Measurements from ENCODE around the gene C11orf86. TPM values are rescaled to one million over a fixed set of nuclear protein-coding genes. Genes with fewer than 3 reads are reported as not detected.

The C11orf86 gene
- total RNA-seq, 1 donor from 2014 or later, result not detected

DNA sequence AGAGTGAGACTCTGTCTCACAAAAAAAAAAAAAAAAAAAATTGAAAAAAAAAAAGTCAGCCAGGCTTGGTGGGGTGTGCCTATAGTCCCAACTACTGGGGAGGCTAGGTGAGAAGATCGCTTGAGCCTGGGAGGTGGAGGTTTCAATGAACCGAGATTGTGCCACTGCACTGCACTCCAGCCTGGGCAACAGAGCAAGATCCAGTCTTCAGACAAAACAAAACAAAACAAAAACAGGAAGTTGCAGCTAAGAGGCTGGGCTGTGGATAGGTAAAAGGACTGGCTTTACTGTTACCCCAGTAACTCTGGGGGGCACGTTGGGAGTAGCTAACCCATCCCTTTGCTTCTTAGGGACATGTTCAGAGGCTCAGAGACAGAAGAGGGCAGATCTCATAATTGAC lies 10.6 kb upstream of the C11orf86 start:
- H3K36me3 ChIP-seq, result no peaks in the 10 kb centered on the region
- H3K27me3 ChIP-seq, result no peaks in the 10 kb centered on the region
- H3K27ac ChIP-seq, result no peak overlapping the region
- no peak for TF ChIP-seq POLR2AphosphoS5 (IDR thresholded peaks at IDR 0.05; ENCODE audit: insufficient read depth in 1 of 2, low read depth in 1 of 2)
- TF ChIP-seq, protein P1, sequence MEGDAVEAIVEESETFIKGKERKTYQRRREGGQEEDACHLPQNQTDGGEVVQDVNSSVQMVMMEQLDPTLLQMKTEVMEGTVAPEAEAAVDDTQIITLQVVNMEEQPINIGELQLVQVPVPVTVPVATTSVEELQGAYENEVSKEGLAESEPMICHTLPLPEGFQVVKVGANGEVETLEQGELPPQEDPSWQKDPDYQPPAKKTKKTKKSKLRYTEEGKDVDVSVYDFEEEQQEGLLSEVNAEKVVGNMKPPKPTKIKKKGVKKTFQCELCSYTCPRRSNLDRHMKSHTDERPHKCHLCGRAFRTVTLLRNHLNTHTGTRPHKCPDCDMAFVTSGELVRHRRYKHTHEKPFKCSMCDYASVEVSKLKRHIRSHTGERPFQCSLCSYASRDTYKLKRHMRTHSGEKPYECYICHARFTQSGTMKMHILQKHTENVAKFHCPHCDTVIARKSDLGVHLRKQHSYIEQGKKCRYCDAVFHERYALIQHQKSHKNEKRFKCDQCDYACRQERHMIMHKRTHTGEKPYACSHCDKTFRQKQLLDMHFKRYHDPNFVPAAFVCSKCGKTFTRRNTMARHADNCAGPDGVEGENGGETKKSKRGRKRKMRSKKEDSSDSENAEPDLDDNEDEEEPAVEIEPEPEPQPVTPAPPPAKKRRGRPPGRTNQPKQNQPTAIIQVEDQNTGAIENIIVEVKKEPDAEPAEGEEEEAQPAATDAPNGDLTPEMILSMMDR (IDR thresholded peaks at IDR 0.05), result no peak
- no peak for TF ChIP-seq POLR2A (IDR thresholded peaks at IDR 0.05)
- intact Hi-C loops (cut with DNase I), result no loop called here
- no peak for DNase-seq (ENCODE audit: extremely low spot score in 2 of 2)
- no peaks in the 10 kb centered on the region for H3K9me3 ChIP-seq
- peaks cover 14% of the 10 kb centered on the region for H3K4me1 ChIP-seq
- H3K4me3 ChIP-seq, result no peak overlapping the region

DNA sequence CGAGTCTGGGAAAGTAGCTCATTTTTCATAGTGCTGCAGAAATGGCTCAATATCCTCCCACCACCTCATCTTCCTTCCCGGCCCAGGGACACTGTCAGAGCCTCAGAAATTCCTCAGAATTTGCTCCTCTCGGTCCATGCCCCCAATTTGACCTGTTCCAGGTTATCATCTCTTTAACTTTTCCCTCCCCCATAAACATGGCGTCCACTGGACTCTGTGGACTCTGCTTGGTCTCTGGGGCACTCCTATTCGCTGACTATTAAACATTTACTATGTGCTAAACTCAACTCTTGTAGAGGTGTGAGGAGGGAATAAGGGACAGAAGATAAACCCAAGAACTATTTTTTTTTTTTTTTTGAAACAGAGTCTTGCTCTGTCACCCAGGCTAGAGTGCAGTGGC lies 8.8 kb upstream of the C11orf86 start:
- Histone ChIP-seq H3K27ac (no peak overlapping the region), H3K9me3 (no peaks in the 10 kb centered on the region), H3K4me3 (no peak overlapping the region), H3K36me3 (no peaks in the 10 kb centered on the region), H3K4me1 (peaks cover 20% of the 10 kb centered on the region), H3K27me3 (no peaks in the 10 kb centered on the region)
- TF ChIP-seq, protein P1 (IDR thresholded peaks at IDR 0.05), result no peak
- TF ChIP-seq POLR2A (IDR thresholded peaks at IDR 0.05), result no peak
- no peak for TF ChIP-seq POLR2AphosphoS5 (IDR thresholded peaks at IDR 0.05; ENCODE audit: insufficient read depth in 1 of 2, low read depth in 1 of 2)
- intact Hi-C loops (cut with DNase I), result no loop called here
- DNase-seq (ENCODE audit: extremely low spot score in 2 of 2), result no peak

DNA sequence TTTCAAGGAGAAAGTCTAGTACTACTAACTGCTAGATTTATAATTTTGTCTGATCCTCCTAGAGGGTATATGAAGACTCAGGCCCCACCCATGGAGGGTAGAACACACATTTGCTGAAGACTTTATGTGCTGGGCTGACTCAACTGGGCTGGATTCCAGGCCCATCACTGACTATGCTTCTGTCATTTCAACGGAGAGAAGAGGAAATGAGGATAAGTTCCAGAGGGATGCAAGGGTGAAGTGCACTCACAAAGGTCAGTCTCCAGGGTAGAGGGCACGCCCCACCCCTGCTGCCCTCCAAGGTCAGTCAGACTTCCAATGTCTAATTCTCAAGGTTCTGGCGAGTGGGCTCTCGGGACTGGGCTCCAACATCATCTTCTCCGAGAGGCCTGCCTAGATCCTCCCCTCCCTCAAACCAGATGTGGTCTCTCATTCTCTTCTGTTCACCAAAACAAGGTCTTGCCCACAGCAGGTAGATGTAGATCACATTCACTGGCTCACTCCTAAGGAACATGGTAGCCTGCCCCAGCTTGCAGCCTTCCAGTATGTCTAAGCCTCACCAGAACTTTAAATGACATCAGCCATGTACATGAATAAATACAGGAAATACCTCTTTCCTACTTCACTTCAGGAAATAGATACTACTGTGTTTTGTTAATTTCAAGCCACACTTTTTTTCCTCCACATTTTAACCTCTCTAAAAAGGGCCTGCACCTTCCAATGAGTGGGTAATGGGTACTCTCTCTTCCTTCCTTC lies 7.3 kb upstream of the C11orf86 start:
- Histone ChIP-seq H3K27me3 (no peaks in the 10 kb centered on the region), H3K27ac (peak overlapping the region; percentile 33), H3K4me3 (no peak overlapping the region), H3K9me3 (no peaks in the 10 kb centered on the region), H3K36me3 (no peaks in the 10 kb centered on the region), H3K4me1 (peaks cover 23% of the 10 kb centered on the region)
- DNase-seq (ENCODE audit: extremely low spot score in 2 of 2), result no peak
- TF ChIP-seq POLR2AphosphoS5 (IDR thresholded peaks at IDR 0.05; ENCODE audit: insufficient read depth in 1 of 2, low read depth in 1 of 2), result no peak
- TF ChIP-seq, protein P1 (IDR thresholded peaks at IDR 0.05), result no peak
- no peak for TF ChIP-seq POLR2A (IDR thresholded peaks at IDR 0.05)
- intact Hi-C loops (cut with DNase I), result no loop called here

DNA sequence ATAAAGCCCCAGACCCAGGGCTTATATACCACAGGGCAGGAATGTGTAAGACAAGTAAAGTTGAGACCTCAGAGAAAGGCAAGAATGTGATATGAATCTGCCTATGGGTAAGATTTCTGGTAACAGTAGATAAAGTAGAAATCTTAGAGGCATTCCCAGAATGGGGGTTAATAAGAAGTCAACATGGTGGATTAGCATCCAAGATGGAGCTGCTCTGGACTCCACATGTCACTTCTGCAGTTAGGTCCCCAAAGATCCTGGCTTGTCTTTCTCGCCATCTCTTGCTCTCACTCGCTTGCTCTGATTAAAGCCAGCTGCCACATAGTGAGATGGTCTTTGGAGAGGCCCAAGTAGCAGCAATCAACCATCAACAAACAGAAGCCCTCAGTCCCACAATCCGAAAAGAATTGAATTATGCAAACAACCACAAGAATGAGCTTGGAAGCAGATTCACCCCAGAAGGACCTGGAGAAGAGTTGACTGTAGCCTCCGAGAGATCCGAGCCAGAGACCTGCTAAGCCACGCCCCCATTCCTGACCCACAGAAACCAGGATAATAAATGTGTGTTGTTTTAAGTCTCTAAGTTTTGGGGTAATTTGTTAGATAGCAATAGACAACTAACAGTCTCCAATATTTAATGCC lies 5.4 kb upstream of the C11orf86 start:
- Histone ChIP-seq H3K4me3 (no peak overlapping the region), H3K9me3 (no peaks in the 10 kb centered on the region), H3K27ac (peak overlapping the region; percentile 90), H3K4me1 (peaks cover 23% of the 10 kb centered on the region), H3K36me3 (no peaks in the 10 kb centered on the region), H3K27me3 (no peaks in the 10 kb centered on the region)
- intact Hi-C loops (cut with DNase I), result no loop called here
- TF ChIP-seq POLR2AphosphoS5 (IDR thresholded peaks at IDR 0.05; ENCODE audit: insufficient read depth in 1 of 2, low read depth in 1 of 2) (no peak), POLR2A (IDR thresholded peaks at IDR 0.05) (no peak)
- TF ChIP-seq, protein P1 (IDR thresholded peaks at IDR 0.05), result no peak
- DNase-seq (ENCODE audit: extremely low spot score in 2 of 2), result no peak

DNA sequence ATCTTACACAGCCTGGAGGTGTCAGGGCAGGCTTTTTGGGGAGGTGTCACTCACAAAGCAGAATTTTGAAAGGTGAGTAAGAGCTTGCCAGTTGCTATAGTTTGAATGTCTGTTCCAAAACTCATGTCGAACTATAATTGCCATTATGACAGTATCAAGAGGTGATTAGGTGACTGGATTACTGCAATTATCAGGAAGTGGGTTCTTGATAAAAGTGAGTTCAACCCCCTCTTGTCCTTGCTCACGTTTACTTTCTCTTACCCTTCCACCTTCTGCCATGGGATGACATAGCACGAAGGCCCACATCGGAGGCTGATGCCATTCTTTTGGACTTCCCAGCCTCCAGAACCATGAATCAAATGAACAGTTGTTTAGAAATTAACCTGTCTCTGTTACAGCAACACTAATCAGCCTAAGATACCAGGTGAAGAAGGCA lies 4.7 kb upstream of the C11orf86 start:
- intact Hi-C loops (cut with DNase I), result no loop called here
- H3K4me1 ChIP-seq, result peaks cover 23% of the 10 kb centered on the region
- no peak for DNase-seq (ENCODE audit: extremely low spot score in 2 of 2)
- H3K27ac ChIP-seq, result peak overlapping the region; percentile 90
- H3K9me3 ChIP-seq, result no peaks in the 10 kb centered on the region
- no peak for TF ChIP-seq POLR2A (IDR thresholded peaks at IDR 0.05)
- H3K27me3 ChIP-seq, result no peaks in the 10 kb centered on the region
- H3K4me3 ChIP-seq, result no peak overlapping the region
- H3K36me3 ChIP-seq, result no peaks in the 10 kb centered on the region

All from vagina (tissue), 2 donors.